GM12891 (cell line): Measurements from ENCODE around the gene LMAN2L.

Source experiments
- PAX5 ChIP-seq: IDR thresholded peaks from 2 replicates; pipeline ENCODE4 v1.6.1; 2011; ENCODE audit warnings: low read length, moderate library complexity, mild to moderate bottlenecking; ENCODE audit not compliant: insufficient read depth, severe bottlenecking
- POLR2AphosphoS5 ChIP-seq: IDR thresholded peaks from 2 replicates; pipeline ENCODE4 v1.6.1; 2011; ENCODE audit warnings: low read depth, low read length, control low read depth

GRCh38 chr2:96775160-96775559 lies 35.3 kb upstream of the LMAN2L start:
- TF ChIP-seq POLR2AphosphoS5 (no peak), PAX5 (no peak)
